ENCODE results near the gene KLF11. TPM values are rescaled to one million over a fixed set of nuclear protein-coding genes. Genes with fewer than 3 reads are reported as not detected.
"Not testable (repeated sequence)": the region's sequence is repeated elsewhere in the genome, so short reads cannot be mapped to it uniquely, and the experiment has no call there.

Gene KLF11
- total RNA-seq, 2 donors from 2014 or later, result 9.3 to 13.1 TPM

- H3K36me3 ChIP-seq (ENCODE audit: control insufficient read depth, insufficient read depth, low read length), result no peaks in the 10 kb centered on the region
- Mint-ChIP-seq H3K27me3 (ENCODE audit: insufficient read depth) (no peaks in the 10 kb centered on the region), H3K27ac (no peak overlapping the region), H3K36me3 (ENCODE audit: low read depth) (no peaks in the 10 kb centered on the region), H3K9me3 (no peaks in the 10 kb centered on the region), H3K4me1 (no peaks in the 10 kb centered on the region), H3K4me3 (no peak overlapping the region)
- WGBS, 2 experiments (ENCODE audit: insufficient coverage in 1 of 2, insufficient read length in 1 of 2), result 91 to 100% methylated on average over 5 to 9 of the region's 9 CpGs
- no peak for DNase-seq
- H3K9ac ChIP-seq (ENCODE audit: extremely low read depth, low read length, poor library complexity, severe bottlenecking), result no peak overlapping the region
- no peaks in the 10 kb centered on the region for H3K9me3 ChIP-seq (ENCODE audit: control insufficient read depth, low read length)
- no peak for TF ChIP-seq CTCF (conservative IDR thresholded peaks at IDR 0.05)
- no peaks in the 10 kb centered on the region for H3K27me3 ChIP-seq (ENCODE audit: control insufficient read depth, insufficient read depth, low read length, poor library complexity, severe bottlenecking)
- no peak overlapping the region for H3K4me3 ChIP-seq (ENCODE audit: low read length)
- H3K27ac ChIP-seq (ENCODE audit: low read depth, low read length), result no peak overlapping the region
- H3K4me1 ChIP-seq (ENCODE audit: control insufficient read depth, insufficient read depth, low read length), result no peaks in the 10 kb centered on the region
These were observed 34.6 kb upstream of the KLF11 start for GRCh38 chr2:10008809-10009176.

- H3K4me3 ChIP-seq (ENCODE audit: low read length), result no peak overlapping the region
- H3K27ac Mint-ChIP-seq, result no peak overlapping the region
- no peaks in the 10 kb centered on the region for H3K36me3 ChIP-seq (ENCODE audit: control insufficient read depth, insufficient read depth, low read length)
- no peak overlapping the region for H3K4me3 Mint-ChIP-seq
- WGBS, 2 experiments (ENCODE audit: insufficient coverage in 1 of 2, insufficient read length in 1 of 2), result 91 to 92% methylated on average over 11 to 19 of the region's 19 CpGs
- no peaks in the 10 kb centered on the region for H3K9me3 Mint-ChIP-seq
- H3K4me1 ChIP-seq (ENCODE audit: control insufficient read depth, insufficient read depth, low read length), result no peaks in the 10 kb centered on the region
- no peaks in the 10 kb centered on the region for H3K27me3 Mint-ChIP-seq (ENCODE audit: insufficient read depth)
- H3K36me3 Mint-ChIP-seq (ENCODE audit: low read depth), result no peaks in the 10 kb centered on the region
- no peak overlapping the region for H3K27ac ChIP-seq (ENCODE audit: low read depth, low read length)
- no peaks in the 10 kb centered on the region for H3K9me3 ChIP-seq (ENCODE audit: control insufficient read depth, low read length)
- H3K27me3 ChIP-seq (ENCODE audit: control insufficient read depth, insufficient read depth, low read length, poor library complexity, severe bottlenecking), result no peaks in the 10 kb centered on the region
- no peak for DNase-seq
- H3K9ac ChIP-seq (ENCODE audit: extremely low read depth, low read length, poor library complexity, severe bottlenecking), result no peak overlapping the region
- TF ChIP-seq CTCF (conservative IDR thresholded peaks at IDR 0.05), result no peak
- no peaks in the 10 kb centered on the region for H3K4me1 Mint-ChIP-seq
These were observed 34.0 kb upstream of the KLF11 start for GRCh38 chr2:10009271-10009810.

GRCh38 chr2:10009811-10010781 is 33.3 kb upstream of the KLF11 start:
- Mint-ChIP-seq H3K4me1 (no peaks in the 10 kb centered on the region), H3K27me3 (ENCODE audit: insufficient read depth) (no peaks in the 10 kb centered on the region), H3K36me3 (ENCODE audit: low read depth) (no peaks in the 10 kb centered on the region), H3K27ac (no peak overlapping the region), H3K9me3 (no peaks in the 10 kb centered on the region), H3K4me3 (no peak overlapping the region)
- Histone ChIP-seq H3K27ac (ENCODE audit: low read depth, low read length) (no peak overlapping the region), H3K4me3 (ENCODE audit: low read length) (no peak overlapping the region), H3K9me3 (ENCODE audit: control insufficient read depth, low read length) (no peaks in the 10 kb centered on the region), H3K9ac (ENCODE audit: extremely low read depth, low read length, poor library complexity, severe bottlenecking) (no peak overlapping the region), H3K4me1 (ENCODE audit: control insufficient read depth, insufficient read depth, low read length) (no peaks in the 10 kb centered on the region), H3K27me3 (ENCODE audit: control insufficient read depth, insufficient read depth, low read length, poor library complexity, severe bottlenecking) (no peaks in the 10 kb centered on the region), H3K36me3 (ENCODE audit: control insufficient read depth, insufficient read depth, low read length) (no peaks in the 10 kb centered on the region)
- no peak for DNase-seq
- 92 to 98% methylated on average over 23 to 36 of the region's 36 CpGs for WGBS, 2 experiments (ENCODE audit: insufficient coverage in 1 of 2, insufficient read length in 1 of 2)
- no peak for TF ChIP-seq CTCF (conservative IDR thresholded peaks at IDR 0.05)

GRCh38 chr2:10010861-10011605 is 32.3 kb upstream of the KLF11 start:
- not testable (repeated sequence) for H3K27me3 Mint-ChIP-seq (ENCODE audit: insufficient read depth); H3K9me3 Mint-ChIP-seq; H3K4me1 Mint-ChIP-seq; H3K36me3 ChIP-seq (ENCODE audit: control insufficient read depth, insufficient read depth, low read length); H3K4me1 ChIP-seq (ENCODE audit: control insufficient read depth, insufficient read depth, low read length); H3K9me3 ChIP-seq (ENCODE audit: control insufficient read depth, low read length); H3K27me3 ChIP-seq (ENCODE audit: control insufficient read depth, insufficient read depth, low read length, poor library complexity, severe bottlenecking); H3K27ac Mint-ChIP-seq; H3K4me3 Mint-ChIP-seq; H3K36me3 Mint-ChIP-seq (ENCODE audit: low read depth); H3K4me3 ChIP-seq (ENCODE audit: low read length); H3K27ac ChIP-seq (ENCODE audit: low read depth, low read length); DNase-seq; H3K9ac ChIP-seq (ENCODE audit: extremely low read depth, low read length, poor library complexity, severe bottlenecking)
- 96 to 97% methylated on average over 46 to 52 of the region's 52 CpGs for WGBS, 2 experiments (ENCODE audit: insufficient coverage in 1 of 2, insufficient read length in 1 of 2)
